CD4-positive, alpha-beta T cell treated with Interleukin-17A for 1 hour (primary cell): Measurements from ENCODE around the gene MYL10.

Source experiments
- DNase-seq: peaks from one replicate; pipeline ENCODE4 v3.0.0-alpha.2; 2020

MYL10 gene

GRCh38 chr7:101629171-101629570 is at the start of gene MYL10:
TSS of gene MYL10 (minus strand) at chr7:101629296. CDS start at chr7:101629118, 178 bp downstream.
- DNase-seq, result no peak

DNA sequence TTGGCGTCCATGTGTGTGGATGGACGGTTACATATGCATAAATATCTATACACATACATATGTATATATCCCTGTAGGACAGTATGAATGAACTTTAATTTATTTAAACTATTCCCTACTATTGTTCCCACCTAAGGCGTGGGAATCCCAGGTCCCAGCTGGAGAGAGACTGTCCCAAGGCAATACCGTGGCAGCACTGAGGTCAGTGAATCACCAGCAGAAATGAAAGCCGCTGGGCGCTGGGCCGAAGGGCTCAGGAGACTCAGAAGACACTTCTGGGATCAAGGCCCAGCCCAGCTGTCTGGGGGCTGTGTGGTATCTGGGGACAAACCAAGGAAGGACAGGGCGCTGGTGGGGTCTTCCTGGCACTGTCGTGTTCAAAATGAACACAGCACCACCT is 49.6 kb upstream of the MYL10 start:
- no peak for DNase-seq

DNA sequence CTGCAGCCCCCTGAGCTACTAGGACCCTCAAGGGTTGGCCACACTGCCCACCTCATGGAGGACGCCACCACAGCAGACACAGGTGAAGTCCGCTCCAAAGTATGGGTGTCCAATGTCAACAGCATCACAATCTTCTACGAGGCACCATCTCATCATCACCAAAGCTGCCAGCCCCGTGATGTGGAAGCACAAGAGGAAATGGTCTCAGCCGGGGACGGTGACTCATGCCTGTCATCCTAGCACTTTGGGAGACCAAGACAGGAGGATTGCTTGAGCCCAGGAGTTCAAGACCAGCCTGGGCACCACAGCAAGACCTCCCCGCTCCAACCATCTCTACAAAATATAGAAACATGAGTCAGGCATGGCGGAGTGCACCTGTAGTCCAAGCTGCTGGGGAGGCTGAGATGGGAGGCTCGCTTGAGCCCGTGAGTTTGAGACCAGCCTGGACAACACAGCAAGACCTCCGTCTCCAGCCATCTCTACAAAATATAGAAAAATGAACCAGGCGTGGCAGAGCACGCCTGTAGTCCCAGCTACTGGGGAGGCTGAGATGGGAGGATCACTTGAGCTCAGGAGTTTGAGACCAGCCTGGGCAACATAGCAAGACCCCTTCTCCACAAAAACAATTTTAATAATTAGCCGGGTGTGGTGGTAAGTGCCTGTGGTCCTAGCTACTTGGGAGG is 48.8 kb upstream of the MYL10 start:
- DNase-seq, result no peak

DNA sequence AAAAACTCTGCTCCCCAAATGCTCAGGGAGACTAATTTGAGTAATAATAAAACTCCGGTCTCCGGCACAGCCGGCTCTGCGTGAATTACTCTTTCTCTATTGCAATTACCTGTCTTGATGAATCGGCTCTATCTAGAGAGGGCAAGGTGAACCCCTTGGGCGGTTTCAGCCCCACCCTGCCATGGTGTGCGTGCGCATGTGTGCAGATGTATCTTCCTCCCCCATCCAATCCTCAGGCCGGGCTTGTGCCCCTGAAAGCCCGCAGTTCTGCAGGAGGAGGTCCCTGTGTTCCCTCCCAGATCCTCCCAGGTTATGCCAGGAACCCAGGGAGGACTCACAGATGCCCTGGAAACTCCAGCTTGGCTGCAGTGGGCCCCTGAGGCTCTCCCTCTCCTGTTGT is 48.3 kb upstream of the MYL10 start:
- no peak for DNase-seq

GRCh38 chr7:101676956-101677355 is 47.9 kb upstream of the MYL10 start:
- no peak for DNase-seq

DNA sequence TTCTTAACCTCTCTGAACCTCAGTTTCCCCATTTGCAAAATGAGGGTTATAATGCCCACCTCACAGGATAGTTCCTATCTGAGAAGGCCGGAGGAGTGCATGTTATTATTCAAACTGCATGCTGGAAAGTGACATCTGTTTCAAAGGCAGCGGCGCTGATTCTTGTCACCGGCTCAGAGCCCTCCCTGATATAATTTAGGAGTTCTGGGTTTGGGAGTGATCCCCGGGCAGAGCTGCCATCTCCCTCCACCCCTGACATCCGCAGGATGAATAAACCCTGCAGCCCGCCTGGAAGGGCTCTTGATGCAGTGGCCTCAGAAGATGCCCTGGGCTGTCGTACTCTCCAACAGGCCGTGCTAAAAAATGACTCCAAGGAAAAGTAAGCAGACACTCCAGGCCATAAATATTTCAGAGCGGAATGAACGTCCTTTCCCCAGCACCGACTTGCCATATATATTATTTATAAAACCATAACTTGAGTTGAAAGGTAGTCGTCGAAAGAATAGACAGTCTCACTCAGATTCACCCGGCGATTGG is 47.0 kb upstream of the MYL10 start:
- DNase-seq, result no peak

DNA sequence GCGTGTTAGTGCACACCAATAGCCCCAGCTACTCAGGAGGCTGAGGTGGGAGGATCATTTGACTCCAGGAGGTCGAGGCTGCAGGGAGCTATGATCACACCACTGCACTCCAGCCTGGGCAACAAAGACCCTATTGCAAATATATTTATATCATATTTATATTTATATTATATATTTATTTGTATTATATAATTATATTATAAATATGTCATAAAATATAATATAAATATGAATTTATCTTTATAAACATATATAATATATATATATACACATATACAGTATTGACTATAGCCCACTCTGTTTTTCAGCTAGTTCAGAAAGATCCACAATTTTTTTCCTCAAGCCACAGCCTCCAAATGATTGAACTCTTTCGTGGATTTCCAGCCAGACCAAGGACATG is 45.3 kb upstream of the MYL10 start:
- DNase-seq, result no peak

DNA sequence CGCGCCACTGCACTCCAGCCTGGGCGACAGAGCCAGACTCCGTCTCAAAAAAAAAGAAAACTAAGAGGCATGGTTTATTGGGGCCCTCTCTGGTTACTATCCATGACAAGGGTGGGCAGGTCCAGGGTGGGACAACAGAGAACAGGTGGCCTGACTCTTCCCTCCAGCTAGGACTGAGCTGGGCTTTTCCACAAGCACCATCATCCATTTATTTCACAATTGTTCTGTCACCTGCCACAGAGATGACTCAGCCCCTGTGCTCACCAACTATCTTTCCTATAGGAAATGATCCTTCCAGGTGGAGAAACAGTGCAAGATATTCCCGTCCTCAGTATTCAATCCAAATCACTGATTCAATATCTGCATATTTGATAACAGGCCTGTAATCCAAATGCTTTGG is 44.9 kb upstream of the MYL10 start:
- no peak for DNase-seq

- DNase-seq, result no peak
Observed at GRCh38 chr7:101673315-101673714, 44.2 kb upstream of the MYL10 start.

- DNase-seq, result no peak
Observed at GRCh38 chr7:101671371-101672356, 42.6 kb upstream of the MYL10 start.

DNA sequence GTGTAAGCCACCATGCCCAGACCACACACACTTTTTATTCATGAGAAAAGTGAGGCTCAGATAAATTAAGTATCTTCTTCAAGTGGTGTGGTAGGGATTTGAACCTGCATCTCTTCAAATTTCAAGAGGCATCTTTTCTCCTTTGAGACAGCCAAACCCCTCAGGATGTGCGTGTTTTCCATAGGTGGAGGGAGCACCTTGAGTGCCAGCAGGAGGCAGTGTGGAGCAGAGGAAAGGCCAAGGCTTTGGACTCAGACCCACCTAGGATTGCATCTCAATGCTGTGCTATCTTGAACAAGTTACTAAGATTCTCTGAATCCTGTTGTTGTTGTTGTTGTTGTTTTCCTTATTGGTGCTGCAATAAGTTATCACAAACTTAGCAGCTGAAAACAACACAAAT is 40.2 kb upstream of the MYL10 start:
- DNase-seq, result no peak

- DNase-seq, result no peak
Observed at GRCh38 chr7:101668726-101669125, 39.6 kb upstream of the MYL10 start.

- no peak for DNase-seq
Observed at GRCh38 chr7:101667920-101668319, 38.8 kb upstream of the MYL10 start.

DNA sequence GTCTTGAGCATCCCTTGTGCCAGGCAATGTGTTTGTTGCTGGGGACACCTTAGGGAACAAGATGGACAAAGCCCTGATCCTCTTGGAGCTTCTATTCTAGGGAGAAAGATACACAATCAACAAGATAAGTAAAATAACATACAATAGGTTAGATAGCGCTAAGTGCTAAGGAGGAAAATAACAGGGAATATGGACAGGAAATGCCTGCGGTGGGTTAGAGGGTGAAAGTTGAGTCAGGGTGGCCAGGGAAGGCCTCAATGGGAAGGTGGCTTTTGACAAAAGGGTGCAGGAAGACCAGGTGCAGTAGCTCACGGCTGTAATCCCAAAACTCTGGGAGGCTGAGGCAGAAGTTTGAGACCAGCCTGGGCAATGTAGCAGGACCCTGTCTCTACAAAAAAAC is 38.3 kb upstream of the MYL10 start:
- no peak for DNase-seq

- no peak for DNase-seq
Observed at GRCh38 chr7:101666741-101667140, 37.6 kb upstream of the MYL10 start.

- no peak for DNase-seq
Observed at GRCh38 chr7:101666293-101666692, 37.2 kb upstream of the MYL10 start.

GRCh38 chr7:101664893-101665471 is 35.9 kb upstream of the MYL10 start:
- DNase-seq, result no peak

DNA sequence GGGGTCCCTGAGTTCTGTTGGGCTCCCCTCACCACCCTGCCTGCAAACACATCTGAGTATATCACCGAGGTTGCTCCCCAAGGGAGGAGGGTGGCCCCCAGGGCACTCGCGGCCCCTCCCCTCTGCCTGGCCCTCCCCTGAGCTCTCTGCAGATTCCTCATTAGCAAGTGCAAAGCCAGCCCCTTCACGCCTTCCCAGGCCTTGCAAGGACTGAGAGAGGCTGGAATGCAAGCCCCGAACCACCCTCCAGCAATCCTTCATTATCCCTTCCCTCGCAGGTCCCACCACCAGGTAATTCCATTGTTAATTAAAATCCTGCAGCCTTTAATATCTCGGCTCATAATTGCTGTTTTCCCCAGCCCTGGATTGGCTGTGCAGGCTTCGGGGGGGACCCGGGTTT is 35.3 kb upstream of the MYL10 start:
- DNase-seq, result no peak

DNA sequence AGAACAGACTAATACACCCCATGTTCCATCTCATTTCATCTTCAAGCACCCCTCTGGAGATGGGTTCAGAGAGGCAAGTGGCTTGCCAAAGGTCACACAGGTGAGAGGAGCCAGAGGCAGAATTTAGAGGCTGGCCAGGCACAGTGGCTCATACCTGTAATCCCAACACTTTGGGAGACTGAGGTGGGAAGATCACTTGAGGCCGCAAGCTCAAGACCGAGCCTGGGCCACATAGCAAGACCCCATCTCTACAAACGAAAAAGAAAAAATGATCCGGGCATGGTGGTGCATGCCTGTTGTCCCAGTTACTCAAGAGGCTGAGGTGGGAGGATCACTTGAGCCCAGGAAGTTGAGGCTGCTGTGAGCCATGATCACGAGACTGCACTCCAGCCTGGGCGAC is 34.7 kb upstream of the MYL10 start:
- no peak for DNase-seq

DNA sequence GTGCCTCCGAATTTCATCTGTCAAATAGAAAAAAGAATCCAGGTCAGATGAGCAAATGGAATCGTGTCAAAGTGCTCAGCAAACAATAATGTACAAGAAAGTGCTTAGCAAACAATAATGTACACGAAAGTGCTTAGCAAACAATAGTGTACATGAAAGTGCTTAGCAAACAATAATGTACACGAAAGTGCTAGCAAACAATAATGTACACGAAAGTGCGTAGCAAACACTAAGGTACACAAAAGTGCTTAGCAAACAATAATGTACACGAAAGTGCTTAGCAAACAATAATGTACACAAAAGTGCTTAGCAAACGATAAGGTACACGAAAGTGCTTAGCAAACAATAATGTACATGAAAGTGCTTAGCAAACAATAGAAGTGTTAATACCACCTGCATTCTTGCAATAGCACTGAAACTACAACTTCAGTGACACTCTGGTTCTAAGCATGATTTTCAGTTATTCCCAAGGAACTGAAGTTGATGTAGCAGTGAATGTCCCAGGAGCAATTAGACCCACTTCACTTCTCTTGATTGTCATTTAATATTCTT is 33.4 kb upstream of the MYL10 start:
- DNase-seq, result no peak

GRCh38 chr7:101659706-101660105 is 30.6 kb upstream of the MYL10 start:
- no peak for DNase-seq

DNA sequence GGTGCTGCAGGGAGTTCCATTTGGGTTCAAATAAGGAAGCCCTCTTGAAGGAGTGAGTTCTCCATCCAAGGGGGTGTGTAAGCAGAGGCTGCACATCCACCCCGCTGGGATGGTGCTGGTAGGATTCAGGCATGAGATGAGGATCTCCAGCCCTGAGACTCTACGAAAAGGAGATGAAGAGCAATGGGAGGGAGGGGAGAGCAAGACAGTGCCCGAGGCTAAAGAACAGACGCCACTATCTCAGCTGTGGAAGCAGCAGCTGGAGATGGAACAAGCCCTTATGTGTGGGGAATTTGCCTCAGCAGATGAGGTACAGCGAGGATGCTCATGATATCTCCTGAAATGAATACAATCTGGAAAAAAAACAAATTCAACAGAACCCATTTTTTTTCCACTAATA is 28.1 kb upstream of the MYL10 start:
- no peak for DNase-seq

DNA sequence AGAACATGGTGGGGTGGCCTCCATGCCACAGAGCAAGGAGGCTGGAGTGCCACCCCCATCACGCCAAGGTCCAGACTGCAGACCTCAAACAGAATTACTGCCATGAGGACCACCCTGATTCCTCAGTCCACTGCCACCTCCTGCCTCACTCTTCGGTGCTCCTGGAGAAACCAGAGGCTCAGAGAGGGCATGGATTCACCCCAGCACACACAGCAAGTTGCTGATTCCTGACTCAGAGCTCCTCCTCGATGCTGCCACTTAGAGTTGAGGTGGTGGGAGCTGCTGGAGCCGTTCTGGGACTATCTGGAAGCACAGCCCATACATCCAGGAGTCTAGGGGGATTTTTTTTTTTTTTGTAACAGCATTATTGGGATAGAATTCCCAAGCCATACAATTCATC is 22.0 kb upstream of the MYL10 start:
- DNase-seq, result no peak
